ENCODE measurements around the gene KRAS.

Gene KRAS

DNA sequence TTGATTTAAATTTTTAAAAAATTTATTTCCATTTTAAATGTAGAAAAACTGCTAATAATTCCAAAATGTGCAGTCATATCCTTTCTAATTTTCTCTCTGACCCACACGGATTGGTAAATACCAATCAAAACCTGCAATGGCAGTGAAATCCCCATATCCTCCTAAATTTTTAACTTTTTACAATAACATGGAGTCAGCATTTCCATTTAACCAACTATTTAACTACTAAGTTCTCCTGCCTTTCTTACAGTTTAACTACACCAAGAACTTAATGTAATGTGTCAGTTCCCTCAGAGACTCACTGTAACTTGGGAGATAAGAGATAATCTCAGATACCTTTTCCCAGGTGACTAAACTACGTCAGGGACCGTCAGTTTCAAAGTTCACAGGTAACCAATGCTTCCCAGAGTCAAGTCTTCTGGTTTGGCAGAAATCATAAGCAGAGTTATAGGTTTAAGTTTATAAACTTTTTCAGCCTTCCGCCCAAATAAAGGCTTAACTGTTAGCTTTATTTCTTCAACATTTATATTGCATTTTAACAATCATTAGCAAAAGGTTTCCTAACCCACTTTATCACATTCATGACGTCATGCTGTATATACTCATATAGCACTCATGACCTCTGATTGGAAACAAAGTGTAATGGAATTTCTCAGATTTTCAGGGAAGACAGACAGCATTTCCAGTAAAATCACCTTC, 7.6 kb downstream of the KRAS start:
- no peak for DNase-seq (ENCODE audit: low read depth, low spot score)
- in situ Hi-C loops (cut with HindIII; ENCODE audit: low sequenced_read_pairs), result no loop called here

DNA sequence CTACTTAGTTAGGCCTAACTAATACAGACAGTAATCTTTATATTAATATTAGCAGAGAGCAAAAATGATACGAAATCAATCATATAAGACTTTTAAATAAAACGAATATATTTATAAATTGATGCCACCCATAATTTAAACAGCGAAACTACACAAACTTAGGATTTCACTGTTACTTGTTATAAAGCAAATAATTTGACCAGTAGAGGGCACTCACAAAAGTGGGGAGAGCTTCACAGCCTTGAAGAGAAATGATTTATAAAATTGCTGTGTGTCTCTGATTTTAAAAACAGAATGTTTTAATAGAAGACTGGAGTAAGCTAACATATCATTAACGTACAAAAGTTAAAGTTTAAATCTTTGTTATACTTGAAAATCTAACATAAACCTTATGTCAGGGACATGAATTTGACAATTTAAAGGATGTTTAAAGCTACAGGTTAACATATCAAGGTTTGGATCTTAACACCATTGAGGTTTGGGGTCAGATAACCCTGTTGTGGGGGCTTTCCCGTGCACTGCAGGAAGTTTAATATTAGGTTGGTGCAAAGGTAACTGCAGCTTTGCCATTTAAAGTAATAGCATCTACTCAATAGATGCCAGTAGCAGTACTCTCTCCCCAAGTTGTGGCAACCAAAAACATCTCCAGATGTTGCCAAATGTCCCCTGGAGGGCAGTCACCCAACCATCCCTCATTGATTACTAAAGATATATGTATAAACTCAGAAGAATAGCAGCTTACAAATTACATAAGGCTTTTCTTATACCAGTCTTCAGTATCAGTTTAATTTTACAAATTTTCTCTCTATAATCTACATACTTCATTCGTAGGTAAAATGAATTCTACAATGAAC, 9.3 kb downstream of the KRAS start:
- in situ Hi-C loops (cut with HindIII; ENCODE audit: low sequenced_read_pairs), result no loop called here
- TF ChIP-seq, protein P1, sequence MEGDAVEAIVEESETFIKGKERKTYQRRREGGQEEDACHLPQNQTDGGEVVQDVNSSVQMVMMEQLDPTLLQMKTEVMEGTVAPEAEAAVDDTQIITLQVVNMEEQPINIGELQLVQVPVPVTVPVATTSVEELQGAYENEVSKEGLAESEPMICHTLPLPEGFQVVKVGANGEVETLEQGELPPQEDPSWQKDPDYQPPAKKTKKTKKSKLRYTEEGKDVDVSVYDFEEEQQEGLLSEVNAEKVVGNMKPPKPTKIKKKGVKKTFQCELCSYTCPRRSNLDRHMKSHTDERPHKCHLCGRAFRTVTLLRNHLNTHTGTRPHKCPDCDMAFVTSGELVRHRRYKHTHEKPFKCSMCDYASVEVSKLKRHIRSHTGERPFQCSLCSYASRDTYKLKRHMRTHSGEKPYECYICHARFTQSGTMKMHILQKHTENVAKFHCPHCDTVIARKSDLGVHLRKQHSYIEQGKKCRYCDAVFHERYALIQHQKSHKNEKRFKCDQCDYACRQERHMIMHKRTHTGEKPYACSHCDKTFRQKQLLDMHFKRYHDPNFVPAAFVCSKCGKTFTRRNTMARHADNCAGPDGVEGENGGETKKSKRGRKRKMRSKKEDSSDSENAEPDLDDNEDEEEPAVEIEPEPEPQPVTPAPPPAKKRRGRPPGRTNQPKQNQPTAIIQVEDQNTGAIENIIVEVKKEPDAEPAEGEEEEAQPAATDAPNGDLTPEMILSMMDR (IDR thresholded peaks at IDR 0.05; ENCODE audit: low read depth, low read length), result peak; percentile 67
- DNase-seq (ENCODE audit: low read depth, low spot score), result peak; percentile 70
- H3K4me3 ChIP-seq (ENCODE audit: low read depth, low read length), result no peak overlapping the region

More for the DNA sequence above, 7.6 kb downstream of the KRAS start:
- no peak overlapping the region for H3K4me3 ChIP-seq (ENCODE audit: low read depth, low read length)
- TF ChIP-seq, protein P1 (IDR thresholded peaks at IDR 0.05; ENCODE audit: low read depth, low read length), result no peak

DNA sequence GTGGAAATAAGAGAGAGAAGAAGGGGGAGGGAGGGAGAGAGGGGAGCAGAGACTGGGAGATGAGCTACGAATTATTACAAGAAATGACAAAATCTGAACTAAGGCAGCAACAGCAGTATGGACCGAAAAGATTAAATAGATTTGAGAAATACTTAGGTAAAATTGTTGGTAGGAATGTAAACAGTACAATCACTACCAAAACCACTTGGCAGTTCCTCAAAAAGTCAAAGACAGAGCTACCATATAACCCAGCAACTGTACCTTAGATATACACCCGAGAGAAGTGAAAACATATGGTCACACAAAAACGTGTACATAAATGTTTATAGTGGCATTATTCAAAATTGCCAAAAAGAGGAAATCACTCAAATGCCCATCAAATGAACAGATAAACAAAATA, 14.1 kb downstream of the KRAS start:
- no peak overlapping the region for H3K4me3 ChIP-seq (ENCODE audit: low read depth, low read length)
- in situ Hi-C loops (cut with HindIII; ENCODE audit: low sequenced_read_pairs), result no loop called here
- TF ChIP-seq, protein P1 (IDR thresholded peaks at IDR 0.05; ENCODE audit: low read depth, low read length), result no peak
- DNase-seq (ENCODE audit: low read depth, low spot score), result no peak

DNA sequence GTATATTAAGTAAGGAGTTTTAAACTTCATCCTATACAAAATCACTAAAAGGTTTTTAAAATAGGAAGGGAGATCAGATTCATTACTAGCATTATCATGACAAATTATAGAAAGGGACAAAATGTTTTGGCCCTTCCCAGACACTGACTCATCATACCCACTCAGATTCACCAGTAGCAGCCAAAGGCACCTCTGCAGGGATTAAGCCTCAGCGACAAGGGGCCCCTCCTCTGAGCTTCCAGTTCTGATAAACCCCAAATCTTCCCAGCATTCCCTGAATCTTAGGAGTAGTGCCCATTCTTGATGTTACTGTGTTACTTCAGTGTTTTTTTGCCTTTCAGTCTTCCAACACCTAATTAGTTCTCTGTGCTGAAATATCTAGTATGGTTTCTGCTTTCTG, 14.5 kb downstream of the KRAS start:
- in situ Hi-C loops (cut with HindIII; ENCODE audit: low sequenced_read_pairs), result no loop called here
- TF ChIP-seq, protein P1 (IDR thresholded peaks at IDR 0.05; ENCODE audit: low read depth, low read length), result no peak
- peak; percentile 19 for DNase-seq (ENCODE audit: low read depth, low spot score)

DNA sequence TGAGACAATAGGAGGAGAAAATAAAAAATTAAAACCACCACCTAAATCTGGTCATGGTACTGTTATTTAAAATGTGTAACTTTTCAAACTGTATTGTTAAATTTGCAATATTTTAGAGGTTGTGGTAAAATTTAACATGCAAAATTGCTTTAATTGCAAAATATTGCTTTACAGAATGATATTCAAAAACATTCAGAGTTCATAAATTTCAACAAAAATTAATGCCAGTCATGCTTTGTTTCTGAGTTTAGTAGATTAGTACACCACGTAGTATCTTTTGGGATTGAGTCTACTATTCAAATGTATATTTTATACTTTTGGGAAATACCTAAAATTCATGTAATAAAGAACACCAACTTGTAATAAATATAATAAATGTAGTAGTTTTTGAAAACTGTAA, 37.4 kb downstream of the KRAS start:
- DNase-seq (ENCODE audit: low read depth, low spot score), result no peak
- H3K4me3 ChIP-seq (ENCODE audit: low read depth, low read length), result no peak overlapping the region
- TF ChIP-seq, protein P1 (IDR thresholded peaks at IDR 0.05; ENCODE audit: low read depth, low read length), result no peak
- in situ Hi-C loops (cut with HindIII; ENCODE audit: low sequenced_read_pairs), result no loop called here

More for the DNA sequence above, 14.5 kb downstream of the KRAS start:
- H3K4me3 ChIP-seq (ENCODE audit: low read depth, low read length), result no peak overlapping the region

DNA sequence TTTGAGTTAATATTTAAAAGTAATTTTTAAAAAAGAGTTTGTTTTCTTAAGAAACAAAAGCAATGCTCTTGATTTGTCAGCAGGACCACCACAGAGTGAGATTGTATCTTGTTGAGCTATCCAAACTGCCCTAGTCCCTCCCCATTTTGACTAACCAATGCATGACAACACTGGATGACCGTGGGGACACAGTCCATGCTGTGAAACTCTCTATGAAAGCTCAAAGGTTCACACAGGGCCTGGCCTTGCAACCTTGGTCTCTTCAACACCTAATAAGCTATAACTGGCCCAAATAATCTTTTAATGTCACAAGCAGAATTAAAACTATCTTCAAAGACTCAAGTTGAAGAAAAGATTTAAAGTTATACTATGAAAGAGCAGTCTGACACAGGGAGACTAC, 42.2 kb downstream of the KRAS start:
- in situ Hi-C loops (cut with HindIII; ENCODE audit: low sequenced_read_pairs), result no loop called here
- H3K4me3 ChIP-seq (ENCODE audit: low read depth, low read length), result no peak overlapping the region
- TF ChIP-seq, protein P1 (IDR thresholded peaks at IDR 0.05; ENCODE audit: low read depth, low read length), result no peak
- DNase-seq (ENCODE audit: low read depth, low spot score), result no peak
